Osteoblast (primary cell): ENCODE results near the gene ULK4. TPM values are rescaled to one million over a fixed set of nuclear protein-coding genes. Genes with fewer than 3 reads are reported as not detected.

Source experiments
- DNase-seq: peaks from one replicate; pipeline ENCODE4 v3.0.0; 2011; ENCODE audit warnings: low spot score, mixed read lengths; ENCODE audit not compliant: insufficient read length; ENCODE audit errors: missing footprints
- H2AFZ ChIP-seq: 2 replicates; pipeline ENCODE4 v1.6.0; 2011; ENCODE audit warnings: mild to moderate bottlenecking, low read length
- H3K27ac ChIP-seq: 2 replicates; pipeline ENCODE4 v1.5.1; 2011; ENCODE audit warnings: mild to moderate bottlenecking, low read depth, low read length, moderate library complexity
- H3K27me3 ChIP-seq: 2 replicates; pipeline ENCODE4 v1.6.0; 2012; ENCODE audit warnings: mild to moderate bottlenecking, control low read depth, inconsistent platforms, low read length, moderate library complexity; ENCODE audit not compliant: insufficient read depth
- H3K36me3 ChIP-seq: 2 replicates; pipeline ENCODE4 v1.5.1; 2011; ENCODE audit warnings: mild to moderate bottlenecking, low read length, control low read depth, moderate library complexity; ENCODE audit not compliant: insufficient read depth
- H3K4me1 ChIP-seq: 2 replicates; pipeline ENCODE4 v1.5.1; 2011; ENCODE audit warnings: mild to moderate bottlenecking, low read length, control low read depth, moderate library complexity; ENCODE audit not compliant: insufficient read depth
- H3K4me2 ChIP-seq: 2 replicates; pipeline ENCODE4 v1.6.0; 2011; ENCODE audit warnings: mild to moderate bottlenecking, low read length; ENCODE audit not compliant: insufficient read depth
- H3K4me3 ChIP-seq: fragments of 200-600 bp; sonication (generic); 3 replicates; pipeline ENCODE4 v1.5.1; 2012; ENCODE audit warnings: mild to moderate bottlenecking, low read length, inconsistent platforms; ENCODE audit not compliant: insufficient read depth
- H3K79me2 ChIP-seq: 2 replicates; pipeline ENCODE4 v1.6.0; 2012; ENCODE audit warnings: mild to moderate bottlenecking, low read length, control low read depth, inconsistent platforms; ENCODE audit not compliant: insufficient read depth
- H3K9me3 ChIP-seq: 2 replicates; pipeline ENCODE4 v1.5.1; 2011; ENCODE audit warnings: low read depth, low read length, control low read depth
- H4K20me1 ChIP-seq: 2 replicates; pipeline ENCODE4 v1.6.0; 2012; ENCODE audit warnings: mild to moderate bottlenecking, low read length, control low read depth; ENCODE audit not compliant: insufficient read depth
- total RNA-seq: library from RNA; depleted of rRNA; stranded (reverse); fragments of >200 nt; gene quantifications from 2 replicates; pipeline ENCODE4 v1.2.3, GENCODE V29; 2012
- TF ChIP-seq, protein P1 (sequence below): IDR thresholded peaks from 2 replicates; pipeline ENCODE4 v1.5.1; 2011; ENCODE audit warnings: mild to moderate bottlenecking, low read depth, low read length, moderate library complexity; ENCODE audit errors: extremely low read depth

ULK4 gene
- total RNA-seq, 1 donor, result 20.6 TPM

- no peaks in the 10 kb centered on the region for H3K4me1 ChIP-seq
- no peak overlapping the region for H3K4me2 ChIP-seq
- no peak overlapping the region for H3K27ac ChIP-seq
- no peaks in the 10 kb centered on the region for H3K36me3 ChIP-seq
- DNase-seq, result no peak
- no peaks in the 10 kb centered on the region for H4K20me1 ChIP-seq
- TF ChIP-seq, protein P1, sequence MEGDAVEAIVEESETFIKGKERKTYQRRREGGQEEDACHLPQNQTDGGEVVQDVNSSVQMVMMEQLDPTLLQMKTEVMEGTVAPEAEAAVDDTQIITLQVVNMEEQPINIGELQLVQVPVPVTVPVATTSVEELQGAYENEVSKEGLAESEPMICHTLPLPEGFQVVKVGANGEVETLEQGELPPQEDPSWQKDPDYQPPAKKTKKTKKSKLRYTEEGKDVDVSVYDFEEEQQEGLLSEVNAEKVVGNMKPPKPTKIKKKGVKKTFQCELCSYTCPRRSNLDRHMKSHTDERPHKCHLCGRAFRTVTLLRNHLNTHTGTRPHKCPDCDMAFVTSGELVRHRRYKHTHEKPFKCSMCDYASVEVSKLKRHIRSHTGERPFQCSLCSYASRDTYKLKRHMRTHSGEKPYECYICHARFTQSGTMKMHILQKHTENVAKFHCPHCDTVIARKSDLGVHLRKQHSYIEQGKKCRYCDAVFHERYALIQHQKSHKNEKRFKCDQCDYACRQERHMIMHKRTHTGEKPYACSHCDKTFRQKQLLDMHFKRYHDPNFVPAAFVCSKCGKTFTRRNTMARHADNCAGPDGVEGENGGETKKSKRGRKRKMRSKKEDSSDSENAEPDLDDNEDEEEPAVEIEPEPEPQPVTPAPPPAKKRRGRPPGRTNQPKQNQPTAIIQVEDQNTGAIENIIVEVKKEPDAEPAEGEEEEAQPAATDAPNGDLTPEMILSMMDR, result no peak
- no peak overlapping the region for H2AFZ ChIP-seq
- H3K9me3 ChIP-seq, result no peaks in the 10 kb centered on the region
- H3K27me3 ChIP-seq, result no peaks in the 10 kb centered on the region
- H3K79me2 ChIP-seq, result no peaks in the 10 kb centered on the region
- H3K4me3 ChIP-seq, result no peak overlapping the region
Measured at GRCh38 chr3:41370307-41370706, 591.6 kb downstream of the ULK4 start.

DNA sequence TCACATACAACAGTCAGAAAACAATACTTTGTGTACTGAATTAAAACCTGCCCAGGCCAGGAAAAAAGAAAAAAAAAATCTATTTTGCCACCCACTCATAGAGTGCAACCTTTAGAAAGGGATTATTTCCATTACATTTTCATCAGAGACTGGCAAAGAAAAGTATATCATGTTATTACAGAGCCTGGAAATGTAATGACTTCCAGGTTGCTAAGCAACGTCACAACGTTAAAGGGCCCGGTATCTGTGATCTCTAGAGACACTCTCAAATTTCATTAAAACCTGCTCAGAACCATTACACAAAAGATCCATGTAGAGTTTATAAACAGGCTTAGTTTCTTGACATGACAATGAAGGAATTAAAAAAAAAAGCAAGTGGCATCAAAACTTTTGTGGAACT, 592.1 kb downstream of the ULK4 start:
- no peaks in the 10 kb centered on the region for H3K79me2 ChIP-seq
- H3K27me3 ChIP-seq, result no peaks in the 10 kb centered on the region
- DNase-seq, result no peak
- no peaks in the 10 kb centered on the region for H3K36me3 ChIP-seq
- no peaks in the 10 kb centered on the region for H4K20me1 ChIP-seq
- TF ChIP-seq, protein P1, result no peak
- H3K4me3 ChIP-seq, result no peak overlapping the region
- H3K27ac ChIP-seq, result no peak overlapping the region
- H3K9me3 ChIP-seq, result no peaks in the 10 kb centered on the region
- no peak overlapping the region for H3K4me2 ChIP-seq
- no peak overlapping the region for H2AFZ ChIP-seq
- no peaks in the 10 kb centered on the region for H3K4me1 ChIP-seq

DNA sequence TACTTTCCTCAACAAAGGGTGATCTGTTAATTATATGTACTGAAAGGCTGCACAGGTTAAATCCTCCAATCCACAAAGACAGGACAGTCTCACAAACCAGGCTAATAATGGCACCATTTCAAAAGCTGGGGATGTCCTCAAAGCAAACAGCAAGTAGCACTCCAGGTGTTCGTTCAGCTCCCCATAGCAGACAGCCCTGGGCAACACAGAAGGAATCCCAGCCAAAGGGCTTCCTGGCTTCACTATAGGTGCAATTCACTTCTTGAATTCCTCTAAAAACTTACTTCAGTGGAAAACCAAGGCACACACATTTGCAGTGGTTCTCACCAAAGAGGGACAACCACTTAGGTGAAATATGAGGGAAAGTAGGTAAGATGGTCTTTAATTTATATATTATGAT, 595.9 kb downstream of the ULK4 start:
- H4K20me1 ChIP-seq, result no peaks in the 10 kb centered on the region
- no peaks in the 10 kb centered on the region for H3K4me1 ChIP-seq
- no peaks in the 10 kb centered on the region for H3K27me3 ChIP-seq
- H3K27ac ChIP-seq, result no peak overlapping the region
- no peak overlapping the region for H3K4me3 ChIP-seq
- TF ChIP-seq, protein P1, result no peak
- H2AFZ ChIP-seq, result no peak overlapping the region
- no peaks in the 10 kb centered on the region for H3K9me3 ChIP-seq
- DNase-seq, result no peak
- no peaks in the 10 kb centered on the region for H3K79me2 ChIP-seq
- H3K4me2 ChIP-seq, result no peak overlapping the region
- no peaks in the 10 kb centered on the region for H3K36me3 ChIP-seq

DNA sequence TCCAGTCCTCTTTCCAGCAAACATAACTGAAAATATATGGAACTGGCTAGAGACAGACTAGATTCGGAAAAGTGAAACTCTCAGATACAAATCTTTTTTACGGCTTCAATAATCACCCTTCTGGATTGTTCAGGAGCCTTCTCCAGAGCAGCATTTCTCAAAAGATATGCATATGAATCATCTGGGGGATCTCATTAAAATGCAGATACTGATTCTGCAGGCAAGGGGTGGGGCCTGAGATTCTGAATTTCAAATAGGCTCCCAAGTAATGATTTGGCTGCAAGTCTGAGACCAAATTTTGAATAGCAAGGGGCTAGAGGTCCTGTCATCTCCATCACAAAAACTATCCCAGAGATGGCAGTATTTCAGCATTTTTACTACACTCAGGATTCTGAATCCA, 597.2 kb downstream of the ULK4 start:
- Histone ChIP-seq H3K4me3 (no peak overlapping the region), H3K79me2 (no peaks in the 10 kb centered on the region), H3K4me2 (no peak overlapping the region), H2AFZ (no peak overlapping the region), H3K27ac (no peak overlapping the region), H3K9me3 (no peaks in the 10 kb centered on the region), H3K27me3 (no peaks in the 10 kb centered on the region), H4K20me1 (no peaks in the 10 kb centered on the region), H3K36me3 (no peaks in the 10 kb centered on the region), H3K4me1 (no peaks in the 10 kb centered on the region)
- TF ChIP-seq, protein P1, result no peak
- DNase-seq, result no peak
